Bone marrow (tissue), 2 donors: Measurements from ENCODE around the gene KCNMA1.
"Not testable (repeated sequence)": the region's sequence is repeated elsewhere in the genome, so short reads cannot be mapped to it uniquely, and the experiment has no call there.

Experiments
- DNase-seq, 2 donors: peaks; one replicate each; lab custom pipeline; 2025; lab: John Stamatoyannopoulos, UW

Gene KCNMA1

GRCh38 chr10:77531441-77532001, 106.1 kb downstream of the KCNMA1 start:
- DNase-seq: no peak

GRCh38 chr10:77530011-77530410, 107.6 kb downstream of the KCNMA1 start:
- DNase-seq: no peak

GRCh38 chr10:77529050-77529576, 108.5 kb downstream of the KCNMA1 start:
- DNase-seq: no peak

- DNase-seq: no peak
These were observed 109.8 kb downstream of the KCNMA1 start for GRCh38 chr10:77527839-77528238.

- no peak for DNase-seq
These were observed 110.6 kb downstream of the KCNMA1 start for GRCh38 chr10:77526868-77527617.

- DNase-seq: no peak
These were observed 113.3 kb downstream of the KCNMA1 start for GRCh38 chr10:77524281-77524711.

- DNase-seq: no peak
These were observed 115.3 kb downstream of the KCNMA1 start for GRCh38 chr10:77522268-77522809.

- no peak for DNase-seq
These were observed 116.6 kb downstream of the KCNMA1 start for GRCh38 chr10:77520995-77521394.

- DNase-seq: no peak
These were observed 117.3 kb downstream of the KCNMA1 start for GRCh38 chr10:77520290-77520689.

GRCh38 chr10:77519791-77520190, 117.8 kb downstream of the KCNMA1 start:
- DNase-seq: not testable (repeated sequence)

GRCh38 chr10:77518910-77519274, 118.7 kb downstream of the KCNMA1 start:
- DNase-seq: no peak

- DNase-seq: no peak
These were observed 119.2 kb downstream of the KCNMA1 start for GRCh38 chr10:77518241-77518909.

- no peak for DNase-seq
These were observed 121.0 kb downstream of the KCNMA1 start for GRCh38 chr10:77516575-77516974.

- no peak for DNase-seq
These were observed 122.7 kb downstream of the KCNMA1 start for GRCh38 chr10:77514870-77515269.

GRCh38 chr10:77513781-77514331, 123.8 kb downstream of the KCNMA1 start:
- no peak for DNase-seq

- no peak for DNase-seq
These were observed 124.4 kb downstream of the KCNMA1 start for GRCh38 chr10:77513220-77513619.

GRCh38 chr10:77512219-77512578, 125.4 kb downstream of the KCNMA1 start:
- no peak for DNase-seq

GRCh38 chr10:77511498-77512218, 126.0 kb downstream of the KCNMA1 start:
- no peak for DNase-seq

GRCh38 chr10:77510695-77511094, 126.9 kb downstream of the KCNMA1 start:
- DNase-seq: no peak

- DNase-seq: no peak
These were observed 127.3 kb downstream of the KCNMA1 start for GRCh38 chr10:77510294-77510693.

- DNase-seq: no peak
These were observed 128.2 kb downstream of the KCNMA1 start for GRCh38 chr10:77509391-77509790.
